Iris pigment epithelial cell (primary cell): Measurements from ENCODE around the gene GPC2.
A peak's percentile ranks its signal among the peaks of the same experiment; 100 is the strongest.
"Not testable (repeated sequence)": the region's sequence is repeated elsewhere in the genome, so short reads cannot be mapped to it uniquely, and the experiment has no call there.

Source experiments
- DNase-seq: peaks from one replicate; pipeline ENCODE4 v3.0.0-alpha.2; 2011; ENCODE audit warnings: low read depth

Gene GPC2, protein sequence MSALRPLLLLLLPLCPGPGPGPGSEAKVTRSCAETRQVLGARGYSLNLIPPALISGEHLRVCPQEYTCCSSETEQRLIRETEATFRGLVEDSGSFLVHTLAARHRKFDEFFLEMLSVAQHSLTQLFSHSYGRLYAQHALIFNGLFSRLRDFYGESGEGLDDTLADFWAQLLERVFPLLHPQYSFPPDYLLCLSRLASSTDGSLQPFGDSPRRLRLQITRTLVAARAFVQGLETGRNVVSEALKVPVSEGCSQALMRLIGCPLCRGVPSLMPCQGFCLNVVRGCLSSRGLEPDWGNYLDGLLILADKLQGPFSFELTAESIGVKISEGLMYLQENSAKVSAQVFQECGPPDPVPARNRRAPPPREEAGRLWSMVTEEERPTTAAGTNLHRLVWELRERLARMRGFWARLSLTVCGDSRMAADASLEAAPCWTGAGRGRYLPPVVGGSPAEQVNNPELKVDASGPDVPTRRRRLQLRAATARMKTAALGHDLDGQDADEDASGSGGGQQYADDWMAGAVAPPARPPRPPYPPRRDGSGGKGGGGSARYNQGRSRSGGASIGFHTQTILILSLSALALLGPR

DNA sequence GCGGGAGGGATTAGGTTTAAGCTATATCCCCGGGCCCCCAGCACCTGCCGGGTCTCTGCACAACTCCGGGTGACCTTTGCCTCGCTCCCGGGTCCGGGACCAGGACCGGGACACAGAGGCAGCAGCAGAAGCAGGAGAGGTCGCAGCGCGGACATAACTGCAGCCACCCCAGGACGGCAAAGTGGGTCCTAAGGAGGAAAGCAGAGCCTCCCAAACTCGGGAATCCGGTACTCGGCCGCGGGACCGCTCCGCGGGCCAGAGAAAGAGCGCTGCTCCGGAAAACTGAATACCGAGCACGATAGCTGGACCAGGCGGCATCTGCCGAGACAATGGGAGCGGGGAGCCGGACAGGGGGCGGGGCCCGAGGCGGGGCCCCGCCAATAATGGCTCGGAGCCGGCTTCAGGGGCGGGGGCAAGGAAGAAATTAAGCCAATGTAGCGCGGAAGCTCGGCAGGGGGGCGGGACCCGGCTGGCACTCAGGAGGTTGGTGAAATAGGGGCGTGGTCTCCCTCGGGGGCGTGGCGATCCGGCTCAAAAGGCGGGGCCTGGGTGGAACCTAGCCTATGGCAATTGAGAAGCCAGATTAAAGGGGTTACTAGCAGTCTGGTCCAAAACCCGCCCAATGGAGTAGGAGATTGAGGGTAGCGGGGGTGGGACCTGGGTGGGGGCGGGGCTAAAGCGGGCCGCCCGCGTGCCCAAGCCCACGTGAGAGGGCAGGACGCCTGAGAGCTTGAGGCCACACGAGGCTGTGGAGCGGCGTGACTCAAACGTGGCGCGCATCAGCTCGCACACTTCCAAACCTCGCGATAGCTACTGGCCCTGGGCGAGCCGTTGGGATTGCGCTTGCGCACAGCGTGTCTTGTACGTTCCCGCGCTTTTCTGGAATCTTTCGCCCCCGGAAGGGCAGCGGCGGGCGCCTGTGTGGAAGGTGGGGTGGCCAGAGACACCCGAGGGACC is at the start of gene GPC2, which contains the start of gene STAG3:
Gene GPC2, minus strand, starts transcription at position 337 of the 957 bp plus-strand sequence. Its CDS starts 182 bp downstream, at position 155.
Gene STAG3, plus strand, starts transcription at position 874 of the 957 bp plus-strand sequence. CDS start 2,639 bp downstream, outside the sequence.
- DNase-seq, result peak; percentile 95

DNA sequence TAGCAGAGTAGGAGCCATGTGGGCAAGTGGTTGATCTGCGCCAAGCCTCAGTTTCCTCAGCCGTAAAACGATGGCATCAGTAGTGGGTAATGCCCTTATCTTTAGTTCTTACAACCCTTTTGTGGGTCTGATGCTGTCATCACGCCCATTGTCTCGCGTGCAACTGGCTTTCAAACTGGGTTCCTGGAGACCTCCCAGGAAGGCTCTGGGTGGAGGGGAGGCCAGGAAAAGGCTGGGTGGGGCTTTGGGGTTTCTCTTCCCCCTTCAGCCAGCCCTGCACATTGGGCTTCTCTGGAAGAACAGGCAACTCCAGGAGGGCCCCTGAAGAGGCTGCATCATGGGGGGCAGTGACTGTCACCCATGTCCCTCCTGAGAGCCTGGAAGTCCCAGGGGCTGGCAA is 47.7 kb upstream of the GPC2 start:
- not testable (repeated sequence) for DNase-seq

DNA sequence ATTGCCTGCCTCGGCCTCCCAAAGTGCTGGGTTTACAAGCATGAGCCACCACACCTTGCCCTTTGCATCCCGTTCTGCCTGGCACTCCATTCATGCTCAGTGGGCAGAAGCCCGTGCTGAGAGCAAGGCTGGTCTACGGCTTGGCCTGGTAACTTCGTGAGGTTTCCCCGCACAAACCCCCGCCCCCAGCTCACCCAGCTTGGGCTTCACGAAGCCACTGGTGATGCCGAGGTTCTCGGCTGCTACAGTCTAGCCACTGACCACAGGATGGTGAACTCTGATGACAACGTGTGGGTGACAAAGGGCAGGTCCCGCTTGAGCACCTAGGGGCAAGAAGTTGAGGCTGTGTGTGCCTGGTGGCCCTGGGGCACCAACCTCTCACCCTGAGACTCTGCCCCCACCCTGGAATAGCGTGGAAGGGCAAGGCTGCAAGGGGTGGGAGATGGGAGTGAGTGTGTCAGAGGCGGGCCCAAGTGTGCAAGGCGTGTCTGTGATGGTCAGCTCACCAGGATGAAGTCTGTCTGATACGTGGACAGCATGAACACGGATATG is 46.3 kb upstream of the GPC2 start:
- DNase-seq, result not testable (repeated sequence)

DNA sequence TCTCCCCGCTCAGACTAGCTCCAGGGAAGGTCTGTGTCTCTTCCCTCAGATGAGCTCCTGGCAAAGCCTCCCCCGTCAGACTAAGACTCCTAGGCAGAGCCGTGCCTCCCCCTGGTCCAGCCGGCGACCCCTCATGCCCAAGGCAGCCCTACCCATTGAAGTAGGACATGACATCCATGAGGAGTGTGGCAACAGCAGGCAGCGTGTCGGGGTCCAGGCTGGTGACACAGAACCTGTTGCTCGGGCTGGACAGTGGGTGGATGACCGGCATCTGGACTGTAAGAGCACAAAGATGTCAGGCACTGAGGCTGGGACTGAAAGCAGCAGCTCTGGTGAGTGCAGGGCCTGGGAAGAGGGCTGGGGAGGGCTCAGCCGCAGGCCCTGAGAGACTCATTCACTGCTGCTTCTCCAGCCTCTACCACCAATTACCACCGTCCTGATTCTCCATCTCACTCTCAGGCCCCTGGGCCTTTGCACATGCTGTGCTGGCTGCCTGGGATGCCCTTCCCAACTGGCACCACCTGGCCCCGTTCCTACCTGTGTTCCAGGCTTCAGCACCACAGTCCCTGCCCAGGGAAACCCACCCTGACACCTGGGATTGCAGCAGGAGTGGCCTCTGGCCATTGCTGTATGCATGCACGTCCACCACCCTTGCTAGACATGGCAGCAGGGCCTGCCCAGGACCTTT is 45.4 kb upstream of the GPC2 start:
- DNase-seq, result no peak

DNA sequence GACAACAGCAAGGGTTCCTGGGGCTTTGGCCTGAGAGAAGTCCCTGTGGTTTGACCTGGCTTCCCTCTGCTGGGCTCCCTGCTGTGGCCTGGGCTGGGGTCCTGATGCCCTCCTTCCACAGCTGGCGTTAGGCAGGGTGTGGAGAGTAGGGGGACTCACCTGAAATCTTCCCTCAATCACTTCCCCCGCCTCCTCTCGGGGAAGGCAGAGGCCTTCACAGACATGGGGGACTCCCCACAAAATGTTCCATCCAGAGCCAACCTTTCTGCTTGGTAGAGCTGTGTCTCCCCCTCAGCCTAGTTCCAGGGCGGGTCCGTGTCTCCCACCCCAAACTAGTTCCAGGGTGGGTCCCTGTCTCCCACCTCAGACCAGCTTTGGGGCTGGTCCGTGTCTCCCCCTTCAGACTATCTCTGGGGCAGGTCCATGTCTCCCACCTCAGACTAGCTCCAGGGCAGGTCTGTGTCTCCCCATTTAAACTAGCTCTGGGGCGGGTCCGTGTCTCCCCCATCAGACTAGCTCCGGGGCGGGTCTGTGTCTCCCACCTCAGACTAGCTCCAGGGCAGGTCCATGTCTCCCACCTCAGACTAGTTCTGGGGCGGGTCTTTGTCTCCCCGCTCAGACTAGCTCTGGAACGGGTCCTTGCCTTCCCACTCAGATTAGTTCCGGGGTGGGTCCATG is 44.7 kb upstream of the GPC2 start:
- DNase-seq, result no peak

DNA sequence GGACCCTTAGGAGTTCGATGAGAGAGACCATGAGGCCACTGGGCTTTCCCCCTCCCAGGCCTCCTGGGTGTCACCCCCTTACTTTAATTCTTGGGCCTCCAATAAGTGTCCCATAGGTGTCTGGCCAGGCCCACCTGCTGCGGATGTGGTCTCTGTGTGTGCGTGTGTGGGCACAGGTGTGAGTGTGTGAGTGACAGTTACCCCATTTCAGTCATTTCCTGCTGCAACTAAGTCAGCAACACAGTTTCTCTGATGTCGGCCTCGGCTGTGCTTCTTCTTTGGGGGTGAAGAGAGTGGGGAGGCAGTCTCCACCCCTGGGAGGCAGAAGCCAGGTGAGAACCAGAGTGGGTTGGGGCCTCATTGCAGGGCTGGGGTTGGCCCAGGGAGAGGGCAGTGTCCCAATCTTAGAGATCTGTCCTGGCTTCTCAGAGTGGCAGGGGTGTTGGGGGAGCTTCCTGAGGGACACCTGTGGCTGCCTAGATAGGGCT is 44.1 kb upstream of the GPC2 start:
- no peak for DNase-seq

DNA sequence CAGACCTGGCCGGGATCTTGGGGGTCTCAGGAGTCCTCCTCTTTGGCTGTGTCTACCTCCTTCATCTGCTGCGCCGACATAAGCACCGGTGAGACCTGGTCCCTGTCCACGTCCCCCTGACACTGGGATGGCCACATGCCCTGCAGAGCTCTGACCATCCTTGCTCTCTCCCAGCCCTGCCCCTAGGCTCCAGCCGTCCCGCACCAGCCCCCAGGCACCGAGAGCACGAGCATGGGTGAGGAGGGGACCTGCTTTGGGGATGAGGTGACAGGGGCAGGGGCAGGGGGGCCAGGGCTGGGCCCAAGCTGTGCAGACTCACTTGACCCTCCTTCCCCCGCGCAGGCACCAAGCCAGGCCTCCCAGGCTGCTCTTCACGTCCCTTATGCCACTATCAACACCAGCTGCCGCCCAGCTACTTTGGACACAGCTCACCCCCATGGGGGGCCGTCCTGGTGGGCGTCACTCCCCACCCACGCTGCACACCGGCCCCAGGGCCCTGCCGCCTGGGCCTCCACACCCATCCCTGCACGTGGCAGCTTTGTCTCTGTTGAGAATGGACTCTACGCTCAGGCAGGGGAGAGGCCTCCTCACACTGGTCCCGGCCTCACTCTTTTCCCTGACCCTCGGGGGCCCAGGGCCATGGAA is 43.5 kb upstream of the GPC2 start:
- DNase-seq, result no peak

DNA sequence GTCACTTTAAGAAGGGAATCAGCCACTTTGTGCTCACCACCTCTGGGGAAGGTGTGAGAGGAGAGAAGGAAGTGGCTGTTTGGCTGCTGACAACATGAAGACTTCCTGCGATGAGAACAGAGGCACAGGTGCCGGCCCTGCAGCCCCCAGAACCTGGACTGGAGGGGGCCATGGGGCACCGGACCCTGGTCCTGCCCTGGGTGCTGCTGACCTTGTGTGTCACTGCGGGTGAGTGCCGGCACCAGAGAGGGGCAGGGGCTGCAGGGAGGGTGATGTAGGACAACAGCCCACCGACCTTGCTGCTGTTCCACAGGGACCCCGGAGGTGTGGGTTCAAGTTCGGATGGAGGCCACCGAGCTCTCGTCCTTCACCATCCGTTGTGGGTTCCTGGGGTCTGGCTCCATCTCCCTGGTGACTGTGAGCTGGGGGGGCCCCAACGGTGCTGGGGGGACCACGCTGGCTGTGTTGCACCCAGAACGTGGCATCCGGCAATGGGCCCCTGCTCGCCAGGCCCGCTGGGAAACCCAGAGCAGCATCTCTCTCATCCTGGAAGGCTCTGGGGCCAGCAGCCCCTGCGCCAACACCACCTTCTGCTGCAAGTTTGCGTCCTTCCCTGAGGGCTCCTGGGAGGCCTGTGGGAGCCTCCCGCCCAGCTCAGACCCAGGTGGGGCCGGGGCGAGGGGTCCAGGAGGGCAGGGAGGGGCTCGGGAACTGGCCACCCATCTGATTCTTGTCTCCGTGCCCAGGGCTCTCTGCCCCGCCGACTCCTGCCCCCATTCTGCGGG is 42.8 kb upstream of the GPC2 start, which contains the start of gene PVRIG:
Gene PVRIG, plus strand, starts transcription at position 149 of the 785 bp plus-strand sequence. Its CDS starts 22 bp downstream, at position 171.
- DNase-seq, result not testable (repeated sequence)

DNA sequence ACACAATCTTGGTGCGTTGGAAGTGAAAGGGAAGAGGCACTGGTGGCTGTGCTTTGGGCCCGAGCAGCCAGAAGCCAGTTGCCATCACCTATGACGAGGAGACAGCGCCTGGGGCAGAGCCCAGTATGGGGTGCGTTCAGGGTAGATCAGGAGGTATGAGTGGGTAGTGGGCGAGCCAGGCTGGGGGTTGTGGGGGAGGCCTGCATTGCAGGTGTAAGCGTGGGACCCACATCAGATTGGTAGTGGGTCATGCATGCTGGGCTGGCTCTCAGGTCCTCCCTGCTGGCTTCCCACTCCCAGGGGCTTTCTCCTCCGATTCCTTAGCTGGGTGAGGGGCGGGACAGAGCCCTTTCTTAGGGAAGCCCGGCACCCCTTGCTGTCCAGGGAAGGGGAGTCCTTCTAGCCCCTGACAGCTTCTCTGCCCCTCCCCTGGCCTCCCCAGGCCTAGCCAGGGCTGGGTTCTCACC is 42.1 kb upstream of the GPC2 start:
- no peak for DNase-seq

DNA sequence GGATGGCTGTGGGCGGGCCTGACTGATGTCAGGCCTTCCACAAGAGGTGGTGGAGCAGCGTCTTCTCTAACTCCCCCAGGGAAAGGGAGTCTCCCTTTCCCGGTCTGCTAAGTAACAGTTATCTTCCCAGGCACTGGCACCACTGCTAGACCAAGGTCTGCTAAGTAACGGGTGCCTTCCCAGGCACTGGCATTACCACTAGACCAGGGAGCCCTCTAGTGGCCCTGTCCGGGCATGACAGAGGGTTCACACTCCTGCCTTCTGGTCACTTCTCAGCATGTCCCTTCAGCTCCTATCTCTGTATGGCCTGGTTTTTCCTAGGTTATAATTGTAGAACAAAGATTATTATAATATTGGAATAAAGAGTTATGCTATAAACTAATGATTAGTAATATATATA is 40.8 kb upstream of the GPC2 start:
- DNase-seq, result peak; percentile 27

DNA sequence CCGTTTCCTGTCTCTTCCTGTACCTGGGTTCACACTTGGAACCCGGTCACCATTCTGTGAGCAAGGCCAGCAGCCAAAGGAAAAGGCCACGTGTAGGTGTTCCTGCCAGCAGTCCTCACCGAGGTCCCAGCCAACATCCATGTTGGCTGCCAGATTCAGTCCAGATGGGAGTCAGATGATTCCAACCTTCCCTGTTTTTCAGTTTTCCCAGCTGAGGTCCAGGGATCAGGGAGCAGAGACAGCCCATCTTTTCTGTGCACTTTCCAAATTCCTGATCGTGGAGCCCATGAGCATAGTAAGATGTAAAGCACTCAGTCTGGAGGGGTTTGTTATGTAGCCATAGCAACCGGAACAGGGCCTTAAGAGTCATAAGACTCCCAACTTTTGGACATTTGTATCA is 38.7 kb upstream of the GPC2 start:
- DNase-seq, result no peak

DNA sequence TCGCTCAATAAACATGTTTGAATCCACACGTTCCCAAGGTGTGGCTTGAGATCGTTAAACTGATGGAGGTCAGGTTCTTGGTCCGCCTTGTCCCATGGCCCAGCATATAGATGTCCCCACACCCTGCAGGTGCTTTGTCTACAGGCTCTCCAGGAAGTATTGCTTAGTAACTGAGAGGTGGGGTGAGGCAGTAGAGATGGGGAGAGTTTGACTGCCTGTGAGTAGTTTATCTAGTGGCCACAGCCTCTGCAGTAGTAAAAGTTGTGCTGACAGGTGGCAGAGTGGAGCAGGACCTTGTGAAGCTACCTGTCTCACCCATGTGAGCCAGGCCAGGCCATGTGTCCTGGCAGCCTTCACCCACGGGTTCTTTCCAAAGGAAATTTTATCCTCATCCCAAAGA is 37.2 kb upstream of the GPC2 start:
- not testable (repeated sequence) for DNase-seq

DNA sequence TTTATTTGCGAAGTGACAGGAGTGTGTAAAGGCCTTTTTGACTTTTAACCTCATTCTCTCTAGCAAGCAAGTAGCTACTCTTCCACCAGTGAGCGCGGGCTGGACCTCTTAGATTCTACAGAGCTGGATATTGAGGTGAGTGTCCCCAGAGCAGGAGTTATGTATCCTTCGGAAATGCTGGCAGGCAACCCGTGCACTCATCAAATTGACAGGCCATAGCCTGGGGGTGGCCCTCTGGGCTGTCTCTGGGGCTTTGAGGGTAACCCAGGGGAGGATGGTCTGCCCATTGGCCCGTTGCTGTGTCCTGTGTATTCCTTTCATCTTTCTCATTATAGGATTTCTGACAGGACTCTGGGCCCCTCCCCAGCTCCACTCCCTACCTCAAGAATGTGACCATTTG is 36.5 kb upstream of the GPC2 start:
- no peak for DNase-seq

DNA sequence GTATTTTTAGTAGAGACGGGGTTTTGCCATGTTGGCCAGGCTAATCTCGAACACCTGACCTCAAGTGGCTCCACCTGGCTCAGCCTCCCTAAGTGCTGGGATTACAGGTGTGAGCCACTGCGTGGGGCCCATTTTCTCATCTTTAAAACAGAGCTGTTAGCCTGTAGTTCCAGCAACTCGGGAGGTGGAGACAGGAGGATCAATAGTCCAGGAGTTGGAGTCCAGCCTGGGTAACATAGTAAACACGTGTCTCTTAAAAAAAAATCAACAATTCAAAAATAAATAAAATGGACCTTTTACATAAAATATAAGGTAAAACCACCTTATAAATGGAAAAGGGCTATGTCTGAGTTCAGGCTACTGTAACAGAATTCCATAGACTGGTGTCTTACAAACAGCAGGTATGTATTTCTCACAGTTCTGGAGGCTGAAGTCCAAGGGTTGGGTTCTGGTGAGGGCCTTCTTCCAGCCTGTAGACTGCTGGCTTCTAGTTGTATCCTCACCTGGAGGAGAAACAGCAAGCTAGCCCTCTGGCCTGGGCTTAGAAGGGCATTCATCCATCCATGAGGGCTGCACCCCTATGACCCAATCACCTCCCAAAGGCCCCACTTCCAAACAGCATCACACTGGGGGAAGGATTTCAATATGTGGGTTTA is 35.6 kb upstream of the GPC2 start:
- no peak for DNase-seq

DNA sequence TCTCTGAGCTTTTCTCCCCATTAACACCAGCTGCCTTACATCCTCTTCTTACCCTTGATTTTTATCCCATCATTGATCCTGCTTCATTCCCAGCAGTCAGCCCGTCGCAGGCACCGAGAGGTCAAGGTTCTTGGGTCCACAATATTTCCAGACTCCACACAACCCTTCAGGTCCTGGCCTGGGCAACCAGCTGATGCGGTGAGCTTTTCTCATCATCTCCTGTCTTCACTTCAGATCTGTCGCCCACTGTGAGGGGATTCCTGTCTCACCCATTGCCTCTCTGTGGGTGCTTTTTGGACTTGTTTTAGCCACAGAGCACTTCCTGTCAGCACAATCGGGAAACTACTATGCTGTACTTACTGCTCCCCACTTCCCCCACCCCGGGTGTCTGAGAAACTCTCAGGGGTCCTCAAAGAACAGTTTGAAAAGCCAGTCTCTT is 34.2 kb upstream of the GPC2 start:
- no peak for DNase-seq

DNA sequence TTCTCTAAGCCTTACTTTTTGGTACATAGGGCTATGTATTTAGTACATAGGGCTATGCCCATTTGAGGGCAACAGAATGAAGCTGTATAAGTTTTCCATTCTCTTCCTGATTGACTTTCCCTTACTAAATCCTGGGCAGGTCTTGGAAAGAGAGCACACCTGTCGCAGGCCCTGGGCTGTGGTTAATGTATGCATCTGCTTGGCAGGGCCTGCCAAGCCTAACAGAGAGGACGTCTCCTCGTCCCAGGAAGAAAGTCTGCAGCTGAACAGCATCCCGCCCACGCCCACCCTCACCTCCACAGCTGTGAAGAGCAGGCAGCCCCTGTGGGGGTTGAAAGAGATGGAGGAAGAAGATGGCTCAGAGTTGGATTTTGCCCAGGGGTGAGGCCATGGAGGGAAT is 33.6 kb upstream of the GPC2 start:
- no peak for DNase-seq

DNA sequence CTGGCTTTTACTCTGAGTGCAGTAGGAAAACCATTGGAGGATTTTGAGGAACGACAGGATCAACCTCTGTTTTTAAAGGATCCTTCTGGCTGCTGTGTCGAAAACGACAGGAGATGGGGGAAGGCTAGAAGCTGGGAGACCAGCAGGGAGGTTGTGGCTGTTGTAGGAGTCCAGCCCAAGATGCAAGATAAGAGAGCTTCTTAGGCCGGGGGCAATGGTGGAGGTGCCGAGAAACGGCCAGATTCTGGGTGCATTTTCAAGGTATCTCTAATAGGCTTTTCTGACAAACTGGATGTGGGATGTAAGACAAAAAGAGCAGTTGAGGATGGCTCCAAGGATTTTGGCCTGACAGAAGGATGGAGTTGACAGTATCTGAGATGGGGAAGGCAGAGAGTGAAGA is 32.3 kb upstream of the GPC2 start:
- DNase-seq, result no peak

DNA sequence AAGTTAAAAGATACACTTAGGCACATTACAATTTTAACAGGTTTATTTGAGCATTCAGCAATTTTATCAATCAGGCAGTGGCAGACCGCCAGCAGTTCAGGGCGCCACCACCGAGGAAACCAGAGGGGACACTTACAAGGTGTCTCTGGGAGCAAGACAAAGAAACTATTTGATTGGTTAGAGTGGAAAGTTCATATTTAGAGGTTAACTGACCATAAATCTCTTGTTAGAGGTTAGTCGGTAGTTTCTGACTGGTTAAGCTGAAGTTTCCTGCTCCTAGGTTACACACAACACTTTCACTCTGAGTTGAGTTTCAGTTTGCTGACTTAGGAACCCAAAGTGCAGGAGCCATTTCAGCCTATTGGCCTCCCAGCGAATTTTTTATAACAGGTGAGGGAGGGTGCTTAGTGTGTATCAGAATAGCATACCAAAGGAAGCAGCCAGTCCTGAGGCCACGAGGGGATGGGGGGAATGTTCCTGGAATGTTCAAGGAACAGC is 31.8 kb upstream of the GPC2 start:
- DNase-seq, result no peak
